ENCODE measurements around the gene ECM2.

DNA sequence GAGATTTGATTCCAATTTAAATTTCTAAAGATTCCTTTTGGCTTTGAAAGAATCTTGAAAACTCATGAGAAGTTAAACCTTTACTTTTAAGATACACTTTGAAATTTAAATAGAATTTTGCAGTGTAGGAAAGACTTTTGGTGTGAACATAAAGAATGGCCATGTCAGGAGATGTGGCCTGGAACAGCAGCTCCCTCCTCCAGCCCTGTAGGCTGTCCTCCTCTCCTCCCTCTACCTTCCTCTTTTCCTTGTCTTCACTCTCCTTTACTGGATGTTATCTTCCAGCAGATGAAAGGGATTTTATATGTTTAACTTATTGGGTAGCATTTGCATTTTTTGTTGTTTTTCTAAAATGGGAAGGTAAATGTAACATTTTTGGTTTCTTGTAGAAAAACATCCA, 72.4 kb downstream of the ECM2 start:
- TF ChIP-seq POLR2AphosphoS5 (IDR thresholded peaks at IDR 0.05; ENCODE audit: low read depth, low read length): no peak
- TF ChIP-seq, protein P1, sequence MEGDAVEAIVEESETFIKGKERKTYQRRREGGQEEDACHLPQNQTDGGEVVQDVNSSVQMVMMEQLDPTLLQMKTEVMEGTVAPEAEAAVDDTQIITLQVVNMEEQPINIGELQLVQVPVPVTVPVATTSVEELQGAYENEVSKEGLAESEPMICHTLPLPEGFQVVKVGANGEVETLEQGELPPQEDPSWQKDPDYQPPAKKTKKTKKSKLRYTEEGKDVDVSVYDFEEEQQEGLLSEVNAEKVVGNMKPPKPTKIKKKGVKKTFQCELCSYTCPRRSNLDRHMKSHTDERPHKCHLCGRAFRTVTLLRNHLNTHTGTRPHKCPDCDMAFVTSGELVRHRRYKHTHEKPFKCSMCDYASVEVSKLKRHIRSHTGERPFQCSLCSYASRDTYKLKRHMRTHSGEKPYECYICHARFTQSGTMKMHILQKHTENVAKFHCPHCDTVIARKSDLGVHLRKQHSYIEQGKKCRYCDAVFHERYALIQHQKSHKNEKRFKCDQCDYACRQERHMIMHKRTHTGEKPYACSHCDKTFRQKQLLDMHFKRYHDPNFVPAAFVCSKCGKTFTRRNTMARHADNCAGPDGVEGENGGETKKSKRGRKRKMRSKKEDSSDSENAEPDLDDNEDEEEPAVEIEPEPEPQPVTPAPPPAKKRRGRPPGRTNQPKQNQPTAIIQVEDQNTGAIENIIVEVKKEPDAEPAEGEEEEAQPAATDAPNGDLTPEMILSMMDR (IDR thresholded peaks at IDR 0.05): no peak
- TF ChIP-seq, protein P2, sequence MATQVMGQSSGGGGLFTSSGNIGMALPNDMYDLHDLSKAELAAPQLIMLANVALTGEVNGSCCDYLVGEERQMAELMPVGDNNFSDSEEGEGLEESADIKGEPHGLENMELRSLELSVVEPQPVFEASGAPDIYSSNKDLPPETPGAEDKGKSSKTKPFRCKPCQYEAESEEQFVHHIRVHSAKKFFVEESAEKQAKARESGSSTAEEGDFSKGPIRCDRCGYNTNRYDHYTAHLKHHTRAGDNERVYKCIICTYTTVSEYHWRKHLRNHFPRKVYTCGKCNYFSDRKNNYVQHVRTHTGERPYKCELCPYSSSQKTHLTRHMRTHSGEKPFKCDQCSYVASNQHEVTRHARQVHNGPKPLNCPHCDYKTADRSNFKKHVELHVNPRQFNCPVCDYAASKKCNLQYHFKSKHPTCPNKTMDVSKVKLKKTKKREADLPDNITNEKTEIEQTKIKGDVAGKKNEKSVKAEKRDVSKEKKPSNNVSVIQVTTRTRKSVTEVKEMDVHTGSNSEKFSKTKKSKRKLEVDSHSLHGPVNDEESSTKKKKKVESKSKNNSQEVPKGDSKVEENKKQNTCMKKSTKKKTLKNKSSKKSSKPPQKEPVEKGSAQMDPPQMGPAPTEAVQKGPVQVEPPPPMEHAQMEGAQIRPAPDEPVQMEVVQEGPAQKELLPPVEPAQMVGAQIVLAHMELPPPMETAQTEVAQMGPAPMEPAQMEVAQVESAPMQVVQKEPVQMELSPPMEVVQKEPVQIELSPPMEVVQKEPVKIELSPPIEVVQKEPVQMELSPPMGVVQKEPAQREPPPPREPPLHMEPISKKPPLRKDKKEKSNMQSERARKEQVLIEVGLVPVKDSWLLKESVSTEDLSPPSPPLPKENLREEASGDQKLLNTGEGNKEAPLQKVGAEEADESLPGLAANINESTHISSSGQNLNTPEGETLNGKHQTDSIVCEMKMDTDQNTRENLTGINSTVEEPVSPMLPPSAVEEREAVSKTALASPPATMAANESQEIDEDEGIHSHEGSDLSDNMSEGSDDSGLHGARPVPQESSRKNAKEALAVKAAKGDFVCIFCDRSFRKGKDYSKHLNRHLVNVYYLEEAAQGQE (IDR thresholded peaks at IDR 0.05; ENCODE audit: insufficient read depth in 1 of 2, low read depth in 2 of 2, low read length in 1 of 2): no peak
- no peak for TF ChIP-seq SIN3A (IDR thresholded peaks at IDR 0.05; ENCODE audit: borderline replicate concordance, insufficient read depth, low read depth, low read length)
- no peak for TF ChIP-seq TCF7L2 (IDR thresholded peaks at IDR 0.05; ENCODE audit: low read depth, low read length)
